ENCODE data around the gene FTO. TPM values are rescaled to one million over a fixed set of nuclear protein-coding genes. Genes with fewer than 3 reads are reported as not detected.

The FTO gene
- total RNA-seq, 4 donors from 2014 or later = 98.1 to 127 (median 109) TPM

DNA sequence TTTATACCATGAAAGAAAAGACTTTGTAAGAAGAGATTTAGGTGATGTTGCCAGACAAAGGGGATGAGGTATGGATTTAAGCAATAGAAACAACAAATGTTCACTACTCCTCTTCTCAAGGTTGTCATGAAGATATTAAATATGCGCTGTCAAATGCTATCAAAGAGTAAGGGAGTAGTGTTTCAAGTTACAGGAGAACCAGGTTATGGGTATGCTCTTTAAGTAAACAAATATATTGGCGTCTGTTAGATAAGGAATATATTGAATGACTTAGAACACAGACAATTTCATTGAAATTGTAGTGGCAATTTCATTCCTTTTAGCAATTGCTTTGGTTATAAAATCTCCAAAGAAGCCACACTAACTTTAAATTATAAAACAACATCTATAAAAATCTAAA is 229.0 kb downstream of the FTO start:
- Histone ChIP-seq H3K27ac (no peak overlapping the region), H3K4me3 (no peak overlapping the region), H3K27me3 (no peaks in the 10 kb centered on the region), H3K36me3 (peaks cover 0 to 37% (median 0%) of the 10 kb centered on the region in 3 donors), H3K9me3 (no peaks in the 10 kb centered on the region), H3K4me1 (no peaks in the 10 kb centered on the region)
- no peak for DNase-seq (ENCODE audit: low spot score in 2 of 2)
- WGBS, 2 donors = 96 to 97% methylated on average over 2 of the region's 2 CpGs
- TF ChIP-seq, protein P1, sequence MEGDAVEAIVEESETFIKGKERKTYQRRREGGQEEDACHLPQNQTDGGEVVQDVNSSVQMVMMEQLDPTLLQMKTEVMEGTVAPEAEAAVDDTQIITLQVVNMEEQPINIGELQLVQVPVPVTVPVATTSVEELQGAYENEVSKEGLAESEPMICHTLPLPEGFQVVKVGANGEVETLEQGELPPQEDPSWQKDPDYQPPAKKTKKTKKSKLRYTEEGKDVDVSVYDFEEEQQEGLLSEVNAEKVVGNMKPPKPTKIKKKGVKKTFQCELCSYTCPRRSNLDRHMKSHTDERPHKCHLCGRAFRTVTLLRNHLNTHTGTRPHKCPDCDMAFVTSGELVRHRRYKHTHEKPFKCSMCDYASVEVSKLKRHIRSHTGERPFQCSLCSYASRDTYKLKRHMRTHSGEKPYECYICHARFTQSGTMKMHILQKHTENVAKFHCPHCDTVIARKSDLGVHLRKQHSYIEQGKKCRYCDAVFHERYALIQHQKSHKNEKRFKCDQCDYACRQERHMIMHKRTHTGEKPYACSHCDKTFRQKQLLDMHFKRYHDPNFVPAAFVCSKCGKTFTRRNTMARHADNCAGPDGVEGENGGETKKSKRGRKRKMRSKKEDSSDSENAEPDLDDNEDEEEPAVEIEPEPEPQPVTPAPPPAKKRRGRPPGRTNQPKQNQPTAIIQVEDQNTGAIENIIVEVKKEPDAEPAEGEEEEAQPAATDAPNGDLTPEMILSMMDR (IDR thresholded peaks at IDR 0.05) = no peak
- TF ChIP-seq POLR2A (IDR thresholded peaks at IDR 0.05) (no peak), EP300 (IDR thresholded peaks at IDR 0.05) (no peak)

GRCh38 chr16:53933407-53933806 is 229.5 kb downstream of the FTO start:
- Histone ChIP-seq H3K27ac (no peak overlapping the region), H3K4me3 (no peak overlapping the region), H3K4me1 (no peaks in the 10 kb centered on the region), H3K27me3 (no peaks in the 10 kb centered on the region), H3K9me3 (no peaks in the 10 kb centered on the region), H3K36me3 (peaks cover 0 to 38% (median 0%) of the 10 kb centered on the region in 3 donors)
- 50 to 56% methylated on average over 3 of the region's 3 CpGs for whole genome bisulfite sequencing, 2 donors
- TF ChIP-seq EP300 (IDR thresholded peaks at IDR 0.05) = no peak
- no peak for TF ChIP-seq POLR2A (IDR thresholded peaks at IDR 0.05)
- TF ChIP-seq, protein P1 (IDR thresholded peaks at IDR 0.05) = no peak
- no peak for DNase-seq (ENCODE audit: low spot score in 2 of 2)

- no peak for DNase-seq (ENCODE audit: low spot score in 2 of 2)
- Histone ChIP-seq H3K4me3 (no peak overlapping the region), H3K4me1 (no peaks in the 10 kb centered on the region), H3K9me3 (no peaks in the 10 kb centered on the region), H3K27me3 (no peaks in the 10 kb centered on the region), H3K27ac (no peak overlapping the region), H3K36me3 (peaks cover 0 to 59% (median 0%) of the 10 kb centered on the region in 3 donors)
- 91 to 98% methylated on average over 2 of the region's 2 CpGs for WGBS, 2 donors
- TF ChIP-seq EP300 (IDR thresholded peaks at IDR 0.05) = no peak
- TF ChIP-seq, protein P1 (IDR thresholded peaks at IDR 0.05) = no peak
- no peak for TF ChIP-seq POLR2A (IDR thresholded peaks at IDR 0.05)
Observed at GRCh38 chr16:53936052-53936451, 232.1 kb downstream of the FTO start.

DNA sequence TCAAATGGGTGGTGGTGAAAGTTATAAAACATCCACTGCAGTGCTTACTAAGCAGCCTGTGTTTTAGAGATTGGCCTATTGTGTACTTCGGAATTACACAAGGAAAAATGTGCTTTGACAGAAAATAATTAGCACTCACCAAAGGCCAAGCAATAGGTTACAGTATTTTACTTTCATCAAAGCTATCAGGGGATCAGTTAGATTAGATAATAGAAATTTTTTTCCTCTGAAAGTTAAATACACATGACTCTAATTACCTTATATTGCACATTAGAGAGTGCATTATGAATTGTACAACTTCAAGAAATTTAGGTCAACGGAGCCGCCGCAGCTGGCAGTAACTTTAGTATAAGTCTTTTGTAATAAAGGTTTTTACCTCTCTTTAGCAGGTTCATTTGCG is 232.6 kb downstream of the FTO start:
- DNase-seq (ENCODE audit: low spot score in 2 of 2) = no peak
- Histone ChIP-seq H3K36me3 (peaks cover 0 to 64% (median 0%) of the 10 kb centered on the region in 3 donors), H3K9me3 (no peaks in the 10 kb centered on the region), H3K4me1 (no peaks in the 10 kb centered on the region), H3K27me3 (no peaks in the 10 kb centered on the region), H3K4me3 (no peak overlapping the region), H3K27ac (no peak overlapping the region)
- WGBS, 2 donors = 85 to 91% methylated on average over 5 of the region's 5 CpGs
- no peak for TF ChIP-seq EP300 (IDR thresholded peaks at IDR 0.05)
- no peak for TF ChIP-seq POLR2A (IDR thresholded peaks at IDR 0.05)
- TF ChIP-seq, protein P1 (IDR thresholded peaks at IDR 0.05) = no peak

DNA sequence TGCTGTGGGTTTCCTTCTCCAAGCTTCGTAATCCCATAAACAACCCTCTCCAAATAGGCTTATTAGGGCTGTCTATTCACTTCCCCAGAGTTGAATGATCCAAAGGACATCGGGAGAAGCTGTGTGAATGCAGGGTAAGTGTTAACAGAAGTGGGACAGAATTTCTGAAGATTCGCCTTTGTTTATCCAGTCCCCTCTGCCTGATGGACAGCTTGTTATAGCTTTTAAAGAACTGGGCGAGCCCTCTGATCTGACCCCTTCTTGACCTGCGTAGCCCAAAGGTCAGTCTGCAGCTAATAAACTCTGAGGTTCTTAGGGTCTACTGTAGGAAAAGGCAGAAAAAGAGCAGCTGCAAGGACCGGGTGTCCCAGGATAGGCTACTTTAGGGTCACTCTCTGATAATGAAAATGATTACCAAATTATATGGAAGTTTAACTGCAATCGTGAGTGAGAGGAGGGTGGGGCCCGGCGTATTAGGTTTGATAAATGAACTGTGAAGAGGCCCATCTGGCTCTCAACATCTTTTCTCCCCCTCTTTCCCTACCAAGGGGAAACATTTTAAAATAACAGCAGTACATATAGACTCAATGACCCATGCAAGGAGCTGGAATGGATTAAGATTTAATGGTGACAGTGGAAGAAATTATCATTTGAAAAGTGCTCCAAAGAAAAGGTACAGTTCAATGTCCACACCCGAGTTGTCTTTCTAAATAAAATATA is 233.4 kb downstream of the FTO start:
- Histone ChIP-seq H3K27me3 (no peaks in the 10 kb centered on the region), H3K36me3 (peaks cover 0 to 72% (median 0%) of the 10 kb centered on the region in 3 donors), H3K4me3 (no peak overlapping the region), H3K9me3 (no peaks in the 10 kb centered on the region), H3K27ac (no peak overlapping the region), H3K4me1 (no peaks in the 10 kb centered on the region)
- TF ChIP-seq EP300 (IDR thresholded peaks at IDR 0.05) (no peak), POLR2A (IDR thresholded peaks at IDR 0.05) (no peak)
- TF ChIP-seq, protein P1 (IDR thresholded peaks at IDR 0.05) = no peak
- no peak for DNase-seq (ENCODE audit: low spot score in 2 of 2)
- 71 to 72% methylated on average over 10 of the region's 10 CpGs for WGBS, 2 donors

Measured in tibial nerve (tissue), 4 donors.